Psoas muscle (tissue), 8 donors: Measurements from ENCODE around the gene CCNK. TPM values are rescaled to one million over a fixed set of nuclear protein-coding genes. Genes with fewer than 3 reads are reported as not detected.

Experiments
- ATAC-seq, 4 donors: fragments of 200-7000 bp; cut with Tn5 transposase; one replicate each; pipeline ENCODE4 v1.9.1; 2020; ENCODE audit warnings: moderate library complexity in 3 of 4, mild to moderate bottlenecking in 2 of 4
- DNase-seq, 2 donors: peaks; one replicate each; pipeline ENCODE4 v3.0.0-alpha.2; 2020
- H3K27ac ChIP-seq: fragments of 200-600 bp; one replicate; pipeline ENCODE4 v1.8.0; 2022
- H3K27me3 ChIP-seq, 3 donors: fragments of 200-600 bp in 1 of 3; one replicate each; pipeline versions ENCODE4 v1.6.1 to v1.8.0; 2013 to 2022; ENCODE audit warnings: low read length in 2 of 3, mild to moderate bottlenecking in 2 of 3, moderate library complexity in 1 of 3; ENCODE audit not compliant: insufficient read depth in 3 of 3
- H3K36me3 ChIP-seq, 2 donors: fragments of 200-600 bp in 1 of 2; one replicate each; pipeline versions ENCODE4 v1.6.1 to v1.8.0; 2013 to 2022; ENCODE audit warnings: low read depth in 1 of 2, mild to moderate bottlenecking in 1 of 2, moderate library complexity in 1 of 2; ENCODE audit not compliant: insufficient read depth in 1 of 2
- H3K4me1 ChIP-seq: fragments of 200-600 bp; one replicate; pipeline ENCODE4 v1.8.0; 2022
- H3K4me3 ChIP-seq: fragments of 200-600 bp; one replicate; pipeline ENCODE4 v1.8.0; 2022; ENCODE audit warnings: mild to moderate bottlenecking
- H3K9me3 ChIP-seq: fragments of 200-600 bp; one replicate; pipeline ENCODE4 v1.8.0; 2022
- CTCF ChIP-seq: fragments of 200-600 bp; IDR thresholded peaks from one replicate; pipeline ENCODE4 v1.8.0; 2022; ENCODE audit warnings: antibody characterized with exemption
- WGBS, 3 donors: extraction: QIAGEN DNeasy Blood & Tissue Kit; methylation state at CpG; one replicate each; pipeline versions ENCODE4 v1.1.6 to v1.1.7; 2013; 5-methylcytosine and 5-hydroxymethylcytosine counted together
- intact Hi-C, 2 donors: fragments of 100-400 bp; cut with DNase I; formaldehyde crosslinking; loops; one replicate each; pipeline versions ENCODE4 v1.11.0 to v1.14.2; 2022
- polyA plus RNA-seq, 3 donors: library from polyadenylated mRNA; stranded (reverse); fragments of 200-250 nt; gene quantifications; one replicate each; pipeline ENCODE4 v1.2.3, GENCODE V29; 2013
- total RNA-seq, 4 donors: library from RNA; stranded (reverse); fragmentation: NEBNext Ultra II Directional in 2 of 4; extraction: Animal tissue kit (Norgen Biotek cat#: 25700) in 2 of 4; gene quantifications; one replicate each; pipeline versions ENCODE4 v1.2.1 to v1.2.4, GENCODE V29; 2021 to 2023
- donor health status: healthy with polysubstance abuse.
- donor health status: DM: no; HTN: no; CAD: no; lungs with moderate emphysema.
- donor health status: Bipolar disorder and iron deficiency.
- donor health status: healthy.
- donor health status: DM: yes; HTN: yes; CAD: no.
- donor health status: DM: no; HTN: no; CAD: no.
- donor health status: DM: no; HTN: no; CAD: no.
- donor health status: DM: yes; HTN: yes; CAD: no.

CCNK gene
- total and polyA plus RNA-seq, 7 donors: 17.6 to 53.2 (median 39.8) TPM

- intact Hi-C loops: loop anchor here in 1 of 2 donors (1.0 kb wide), 1 partner anchor 34 kb away; no protein-coding TSS in a partner anchor
- Histone ChIP-seq H3K4me3 (no peak overlapping the region), H3K9me3 (no peaks in the 10 kb centered on the region), H3K27ac (no peak overlapping the region), H3K4me1 (no peaks in the 10 kb centered on the region), H3K36me3 (no peaks in the 10 kb centered on the region), H3K27me3 (no peaks in the 10 kb centered on the region)
- no peak for TF ChIP-seq CTCF
- DNase-seq (peak; percentile 13 to 41), ATAC-seq (no peak)
- 89 to 91% (median 91%) methylated on average over 25 of the region's 25 CpGs for WGBS, 3 donors
Measured at GRCh38 chr14:99521176-99522024, 40.2 kb downstream of the CCNK start.

- 81 to 84% (median 83%) methylated on average over 18 of the region's 18 CpGs for WGBS, 3 donors
- H3K27ac ChIP-seq: no peak overlapping the region
- TF ChIP-seq CTCF: no peak
- H3K27me3 ChIP-seq: no peaks in the 10 kb centered on the region
- ATAC-seq: no peak
- no peak overlapping the region for H3K4me3 ChIP-seq
- no peaks in the 10 kb centered on the region for H3K36me3 ChIP-seq
- no peaks in the 10 kb centered on the region for H3K9me3 ChIP-seq
- no peaks in the 10 kb centered on the region for H3K4me1 ChIP-seq
- DNase-seq: peak; percentile 9 to 30
- intact Hi-C loops: no loop called here
Measured at GRCh38 chr14:99522025-99522401, 40.8 kb downstream of the CCNK start.

GRCh38 chr14:99522457-99522891, 41.3 kb downstream of the CCNK start:
- Histone ChIP-seq H3K36me3 (no peaks in the 10 kb centered on the region), H3K9me3 (no peaks in the 10 kb centered on the region), H3K27ac (no peak overlapping the region), H3K27me3 (no peaks in the 10 kb centered on the region), H3K4me1 (no peaks in the 10 kb centered on the region), H3K4me3 (no peak overlapping the region)
- intact Hi-C loops: no loop called here
- TF ChIP-seq CTCF: no peak
- ATAC-seq (no peak), DNase-seq (peak; percentile 44 to 54)
- WGBS, 3 donors: 39 to 63% (median 55%) methylated on average over 9 to 12 of the region's 12 CpGs

- DNase-seq (peak; percentile 15 to 39), ATAC-seq (no peak)
- intact Hi-C loops: no loop called here
- Histone ChIP-seq H3K4me1 (no peaks in the 10 kb centered on the region), H3K27me3 (no peaks in the 10 kb centered on the region), H3K27ac (no peak overlapping the region), H3K4me3 (no peak overlapping the region), H3K9me3 (no peaks in the 10 kb centered on the region), H3K36me3 (no peaks in the 10 kb centered on the region)
- TF ChIP-seq CTCF: no peak
- WGBS, 3 donors: 61 to 67% (median 63%) methylated on average over 13 to 14 of the region's 14 CpGs
Measured at GRCh38 chr14:99522934-99523703, 41.9 kb downstream of the CCNK start.
